ENCODE measurements around the gene CREB3L2.
"Not testable (repeated sequence)": the region's sequence is repeated elsewhere in the genome, so short reads cannot be mapped to it uniquely, and the experiment has no call there.

Gene CREB3L2

GRCh38 chr7:137968339-137968738 is 33.5 kb downstream of the CREB3L2 start:
- DNase-seq (ENCODE audit: low read depth in 2 of 2) = not testable (repeated sequence)

- no peak for DNase-seq (ENCODE audit: low read depth in 2 of 2)
These were observed 34.5 kb downstream of the CREB3L2 start for GRCh38 chr7:137967143-137968018.

DNA sequence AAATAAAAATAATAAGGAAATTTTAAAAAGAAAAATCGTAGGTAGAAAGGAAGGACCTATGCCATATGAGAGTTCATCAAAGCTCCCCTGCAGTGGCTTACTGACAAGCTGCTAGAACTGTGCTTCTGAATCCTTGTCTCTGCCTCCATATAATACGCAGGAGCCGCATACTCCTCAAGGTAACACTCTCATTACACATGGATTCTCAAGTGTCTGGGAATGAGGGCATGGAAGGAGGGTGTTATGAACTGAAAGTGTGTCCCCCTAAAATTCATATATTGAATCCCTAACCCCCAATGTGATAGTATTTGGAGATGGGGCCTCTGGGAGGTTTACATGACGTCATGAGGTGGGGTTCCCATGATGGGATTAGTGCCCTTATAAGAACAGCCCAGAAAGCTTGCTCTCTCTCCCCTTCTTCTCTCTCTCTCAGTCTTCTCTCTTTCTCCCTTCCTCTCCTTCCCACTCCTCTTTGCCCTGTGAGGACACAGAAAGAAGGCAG is 35.2 kb downstream of the CREB3L2 start:
- no peak for DNase-seq (ENCODE audit: low read depth in 2 of 2)

- no peak for DNase-seq (ENCODE audit: low read depth in 2 of 2)
These were observed 35.8 kb downstream of the CREB3L2 start for GRCh38 chr7:137965942-137966640.

GRCh38 chr7:137964824-137965545 is 36.9 kb downstream of the CREB3L2 start:
- no peak for DNase-seq (ENCODE audit: low read depth in 2 of 2)

DNA sequence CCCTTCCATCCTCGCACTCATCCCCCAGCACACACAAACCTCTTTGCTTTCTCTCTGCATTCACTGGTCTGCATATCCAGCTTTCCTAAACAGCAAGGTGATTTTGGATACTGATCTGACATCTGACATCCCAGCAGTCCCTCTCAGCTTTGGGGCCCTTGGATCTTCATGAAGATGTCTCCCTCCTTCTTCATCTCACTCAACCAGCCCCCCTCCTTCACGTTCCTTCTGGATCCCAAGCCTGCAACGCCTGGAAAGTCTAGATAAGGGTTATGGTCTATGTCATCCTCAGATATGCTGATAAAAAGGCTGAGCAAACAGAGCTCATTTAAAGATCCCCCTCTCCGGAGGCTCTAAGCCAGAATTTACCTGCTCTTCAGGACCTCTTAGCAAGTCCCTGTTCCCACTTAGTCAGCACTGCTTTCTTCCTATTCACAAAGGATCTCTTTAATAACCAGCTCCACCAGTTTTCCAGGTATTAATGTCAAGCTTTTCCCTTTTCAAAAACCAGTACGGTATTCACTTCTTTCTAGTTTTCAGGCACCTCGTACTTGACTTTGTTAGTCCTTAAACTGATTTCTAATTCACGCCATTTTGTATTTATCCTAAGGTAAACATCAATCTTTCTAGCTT is 38.9 kb downstream of the CREB3L2 start:
- no peak for DNase-seq (ENCODE audit: low read depth in 2 of 2)

DNA sequence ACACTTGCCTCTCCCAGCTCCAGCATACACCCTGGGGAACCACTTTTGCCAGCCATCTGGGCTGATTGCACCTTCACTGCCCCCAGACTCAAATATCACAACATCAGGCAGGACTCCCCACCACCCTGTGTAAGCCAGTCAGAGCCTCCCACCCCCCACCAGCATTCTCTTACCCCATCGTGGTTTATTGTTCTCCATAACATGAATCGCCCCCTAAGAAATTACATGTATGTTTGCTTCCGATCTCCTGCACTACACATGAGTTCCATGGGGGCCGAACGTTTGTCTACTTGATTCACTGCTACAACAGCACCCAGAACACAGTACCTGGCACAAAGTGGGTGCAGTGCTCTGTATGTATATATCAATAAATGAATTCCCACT is 39.4 kb downstream of the CREB3L2 start:
- DNase-seq (ENCODE audit: low read depth in 2 of 2) = no peak

DNA sequence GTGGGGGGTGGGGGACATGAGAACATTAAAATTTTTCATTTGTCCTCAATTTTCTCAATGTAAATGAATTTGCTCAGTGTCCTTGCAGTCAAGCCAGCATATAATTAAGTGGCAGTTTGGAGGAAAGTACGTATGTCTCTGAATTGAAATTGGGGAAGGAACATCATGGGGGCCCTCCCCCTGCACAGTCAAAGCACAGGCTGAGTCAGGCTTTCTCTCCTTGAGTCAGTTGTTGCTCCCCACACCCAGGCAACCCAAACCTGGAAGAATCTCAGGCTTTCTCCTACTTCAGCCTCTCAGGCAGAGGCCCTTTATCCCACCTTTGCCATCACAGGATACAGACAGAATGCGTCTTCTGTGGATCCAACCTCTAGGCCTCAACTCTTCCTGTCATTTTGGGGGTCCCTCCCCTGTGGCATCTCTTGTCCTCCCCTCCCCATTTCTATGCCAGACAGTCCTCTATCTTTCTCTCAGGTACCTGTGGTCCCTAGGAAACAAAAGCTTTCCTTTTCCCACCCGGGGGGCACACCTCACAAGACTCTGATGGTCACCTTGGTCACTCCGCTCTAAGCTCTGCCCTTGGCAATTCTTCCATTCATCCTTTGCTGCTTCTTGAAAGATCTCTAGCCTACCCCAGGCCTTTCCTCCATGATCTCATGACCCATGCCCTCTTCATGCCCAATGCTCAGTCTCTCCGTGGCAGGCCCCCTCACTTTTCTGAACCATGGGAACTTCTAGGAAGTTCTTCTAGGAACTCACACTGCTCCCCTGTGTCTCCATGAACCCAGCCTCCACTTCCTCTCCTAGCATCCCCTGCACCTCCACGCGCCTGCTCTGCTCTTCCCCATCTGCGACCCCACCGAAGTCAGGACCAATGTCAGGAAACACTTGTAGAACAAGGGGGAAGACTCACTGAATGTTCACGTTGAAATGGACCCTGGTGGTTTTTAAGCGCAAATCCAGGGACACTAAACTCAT is 40.4 kb downstream of the CREB3L2 start:
- no peak for DNase-seq (ENCODE audit: low read depth in 2 of 2)

DNA sequence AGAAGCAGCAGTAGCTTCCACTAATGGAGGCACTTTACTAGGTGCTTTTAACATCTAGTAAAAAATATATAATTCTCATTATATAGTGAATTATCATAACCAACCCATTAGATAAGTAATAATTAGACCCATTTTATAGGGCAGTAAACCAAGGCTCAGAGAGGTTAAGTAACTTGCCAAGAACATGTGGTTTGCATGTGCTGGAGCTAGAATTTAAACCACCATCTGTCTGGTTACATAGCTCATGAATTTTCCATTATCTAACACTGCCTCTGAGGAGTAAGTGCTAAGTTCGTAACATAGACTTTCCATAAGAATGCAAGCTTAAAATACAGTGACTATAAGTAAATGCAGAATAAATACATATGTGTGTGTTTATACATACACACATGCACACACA is 41.9 kb downstream of the CREB3L2 start:
- no peak for DNase-seq (ENCODE audit: low read depth in 2 of 2)

- no peak for DNase-seq (ENCODE audit: low read depth in 2 of 2)
These were observed 43.1 kb downstream of the CREB3L2 start for GRCh38 chr7:137958470-137959431.

- DNase-seq (ENCODE audit: low read depth in 2 of 2) = no peak
These were observed 44.0 kb downstream of the CREB3L2 start for GRCh38 chr7:137957887-137958286.

DNA sequence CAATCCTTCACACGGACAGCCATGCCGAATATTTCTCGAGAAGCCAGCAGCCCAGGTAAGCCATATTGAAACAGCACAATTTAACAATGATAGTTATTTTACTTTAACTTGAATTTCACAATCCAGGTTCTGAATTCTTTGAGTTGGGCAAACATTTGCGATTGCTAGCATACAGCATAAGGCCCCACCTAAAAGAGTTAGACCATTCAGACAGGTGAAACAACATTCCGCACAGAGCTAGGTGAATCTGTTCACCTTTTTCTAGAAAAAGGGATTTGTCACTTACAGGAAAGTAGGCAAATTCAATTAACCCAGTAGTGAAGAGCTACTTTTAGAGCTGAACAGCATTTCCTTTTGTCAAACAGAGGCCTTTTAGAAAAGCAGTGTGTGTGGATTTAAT is 45.3 kb downstream of the CREB3L2 start:
- no peak for DNase-seq (ENCODE audit: low read depth in 2 of 2)

GRCh38 chr7:137956183-137956582 is 45.7 kb downstream of the CREB3L2 start:
- DNase-seq (ENCODE audit: low read depth in 2 of 2) = no peak

DNA sequence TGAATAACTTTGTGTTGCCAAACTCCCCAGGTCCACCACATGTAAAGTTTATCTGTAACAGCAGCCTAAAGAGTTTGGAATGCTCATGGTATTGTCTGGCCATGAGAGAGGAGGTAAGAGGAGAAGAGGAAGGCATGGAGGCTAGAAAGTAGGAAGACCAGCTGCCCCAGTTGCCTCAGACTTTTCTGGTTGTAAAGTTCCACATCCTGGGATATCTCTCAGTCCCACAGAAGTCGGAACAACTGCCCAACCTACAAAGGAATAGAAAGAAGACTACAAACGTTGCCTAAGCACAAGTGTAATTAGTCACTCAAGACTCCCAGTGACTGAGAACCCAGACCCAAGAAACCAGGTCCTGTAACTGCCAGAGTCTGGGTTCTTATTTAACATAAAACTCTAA is 47.3 kb downstream of the CREB3L2 start:
- no peak for DNase-seq (ENCODE audit: low read depth in 2 of 2)

DNA sequence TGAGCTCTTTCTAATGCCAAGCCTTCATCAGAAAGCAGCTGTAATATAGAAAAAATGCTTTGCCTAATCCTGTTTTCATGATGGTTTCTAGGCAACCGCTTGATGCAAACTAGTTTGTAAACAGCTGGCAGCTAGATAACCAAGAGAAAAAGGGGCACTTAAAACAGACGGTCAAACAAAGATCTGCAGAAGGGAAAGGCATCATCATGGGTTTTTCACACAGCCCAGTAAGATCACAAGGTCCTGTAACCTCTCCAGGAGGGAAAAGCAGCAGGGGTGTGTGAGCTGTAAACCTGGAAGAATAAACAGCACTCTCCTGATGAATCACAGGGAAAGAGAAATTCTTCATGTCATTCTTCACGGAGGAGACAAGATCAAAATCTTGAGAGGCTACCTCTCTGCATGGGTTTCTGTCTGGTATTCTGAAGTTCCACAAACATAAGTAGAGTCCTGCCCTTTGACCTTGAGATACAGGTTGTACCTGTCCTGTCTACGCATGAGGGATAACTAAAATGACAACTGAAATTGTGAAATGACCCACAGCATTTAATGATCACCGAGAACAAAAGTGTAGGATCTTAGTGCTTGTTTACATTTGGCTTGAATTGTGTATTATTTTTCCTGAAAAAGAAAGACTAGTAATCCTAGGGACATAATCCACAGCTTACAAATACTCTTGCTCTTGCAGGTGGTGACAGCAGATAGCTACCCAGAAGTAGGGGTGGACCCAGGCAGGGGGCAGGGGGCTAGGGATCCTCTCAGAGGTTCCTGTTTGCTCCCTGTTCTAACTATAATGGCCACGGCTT is 48.0 kb downstream of the CREB3L2 start:
- DNase-seq (ENCODE audit: low read depth in 2 of 2) = no peak

- no peak for DNase-seq (ENCODE audit: low read depth in 2 of 2)
These were observed 48.7 kb downstream of the CREB3L2 start for GRCh38 chr7:137953043-137953664.

- DNase-seq (ENCODE audit: low read depth in 2 of 2) = no peak
These were observed 49.5 kb downstream of the CREB3L2 start for GRCh38 chr7:137952426-137952805.
